AG09309 (cell line): Measurements from ENCODE around the gene BNC2.

Experiments used
- DNase-seq: peaks from one replicate; pipeline ENCODE4 v3.0.0-alpha.2; 2010; ENCODE audit warnings: low read depth
- H3K4me3 ChIP-seq: 2 replicates; pipeline ENCODE4 v1.5.1; 2011; ENCODE audit warnings: mild to moderate bottlenecking, low read depth, low read length, moderate library complexity; ENCODE audit not compliant: control insufficient read depth
- CTCF ChIP-seq: IDR thresholded peaks from 2 replicates; pipeline ENCODE4 v1.5.1; 2011; ENCODE audit warnings: mild to moderate bottlenecking, low read depth, low read length, inconsistent platforms; ENCODE audit not compliant: insufficient read depth, control insufficient read depth; ENCODE audit errors: missing control alignments

BNC2 gene

GRCh38 chr9:16499892-16500291 is 370.6 kb downstream of the BNC2 start:
- no peak for DNase-seq

DNA sequence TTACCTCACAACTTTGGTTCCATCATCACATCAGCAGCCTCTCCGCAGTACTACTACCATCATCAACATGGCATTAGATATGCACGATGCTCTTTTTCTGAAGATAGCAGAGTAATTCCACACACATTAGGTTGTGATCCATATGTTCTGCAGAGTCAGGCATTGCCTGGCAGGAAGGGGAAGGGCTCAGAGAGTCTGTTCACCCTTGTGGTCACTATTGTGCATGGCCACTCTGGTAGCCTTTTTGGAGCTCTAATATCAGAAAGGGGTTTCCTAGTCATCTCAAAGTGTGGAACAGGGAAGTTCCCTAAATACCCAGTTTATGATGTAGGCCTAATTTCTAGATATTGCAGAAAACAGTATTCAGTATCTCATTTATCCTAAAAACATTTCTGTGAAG is 373.6 kb downstream of the BNC2 start:
- DNase-seq = no peak
- peak; percentile 6 for TF ChIP-seq CTCF
- no peak overlapping the region for H3K4me3 ChIP-seq

More at GRCh38 chr9:16499892-16500291, 370.6 kb downstream of the BNC2 start:
- TF ChIP-seq CTCF = no peak
- no peak overlapping the region for H3K4me3 ChIP-seq

GRCh38 chr9:16487915-16488314 is 382.6 kb downstream of the BNC2 start:
- no peak overlapping the region for H3K4me3 ChIP-seq
- no peak for TF ChIP-seq CTCF
- no peak for DNase-seq

- no peak for TF ChIP-seq CTCF
- DNase-seq = no peak
- H3K4me3 ChIP-seq = no peak overlapping the region
These were observed 384.7 kb downstream of the BNC2 start for GRCh38 chr9:16485575-16486321.

GRCh38 chr9:16485160-16485559 is 385.3 kb downstream of the BNC2 start:
- no peak for TF ChIP-seq CTCF
- no peak overlapping the region for H3K4me3 ChIP-seq
- DNase-seq = no peak

GRCh38 chr9:16484744-16485143 is 385.7 kb downstream of the BNC2 start:
- TF ChIP-seq CTCF = no peak
- DNase-seq = peak; percentile 21
- no peak overlapping the region for H3K4me3 ChIP-seq
